OCI-LY3 (cell line): ENCODE data around the gene PIGL.

ENCODE experiments used
- H2AFZ ChIP-seq: fragments of 200-600, 300-600 bp; shearing (Covaris generic); 2 replicates; pipeline ENCODE4 v1.6.0; 2014; ENCODE audit warnings: antibody characterized with exemption, low read depth, low read length
- H3K27ac ChIP-seq: fragments of 200-600, 300-600 bp; sonication (generic); 2 replicates; pipeline ENCODE4 v1.5.1; 2014; ENCODE audit warnings: mild to moderate bottlenecking, low read length, moderate library complexity, mixed read lengths
- H3K27me3 ChIP-seq: fragments of 200-600, 300-600 bp; sonication (generic); 2 replicates; pipeline ENCODE4 v1.6.1; 2014; ENCODE audit warnings: low read depth, low read length, mixed read lengths
- H3K36me3 ChIP-seq: fragments of 200-600, 300-600 bp; sonication (generic); replicated peaks from 2 replicates; pipeline ENCODE3; 2014; ENCODE audit warnings: low read depth, low read length, mixed read lengths
- H3K4me1 ChIP-seq: fragments of 300-600, 200-600 bp; sonication (generic); 2 replicates; pipeline ENCODE4 v1.6.1; 2014; ENCODE audit warnings: low read length, mixed read lengths
- H3K4me2 ChIP-seq: fragments of 200-600, 300-600 bp; sonication (generic); 2 replicates; pipeline ENCODE4 v1.6.1; 2014; ENCODE audit warnings: low read length, mixed read lengths
- H3K4me3 ChIP-seq: fragments of 300-600, 200-600 bp; sonication (generic); 2 replicates; pipeline ENCODE4 v1.5.1; 2014; ENCODE audit warnings: antibody characterized with exemption, mild to moderate bottlenecking, low read length, moderate library complexity
- H3K79me2 ChIP-seq: fragments of 300-600, 200-600 bp; shearing (Covaris generic); 2 replicates; pipeline ENCODE4 v1.6.1; 2014; ENCODE audit warnings: mild to moderate bottlenecking, low read length, mixed read lengths
- H3K9ac ChIP-seq: fragments of 300-600, 200-600 bp; shearing (Covaris generic); 2 replicates; pipeline ENCODE4 v1.6.0; 2014; ENCODE audit warnings: mild to moderate bottlenecking, low read length, moderate library complexity
- H3K9me3 ChIP-seq: fragments of 200-600, 300-600 bp; shearing (Covaris generic); 2 replicates; pipeline ENCODE4 v1.6.1; 2014; ENCODE audit warnings: low read length, mixed read lengths; ENCODE audit not compliant: insufficient read depth
- H4K20me1 ChIP-seq: fragments of 200-600, 300-600 bp; sonication (generic); 2 replicates; pipeline ENCODE4 v1.6.1; 2016; ENCODE audit warnings: low read length, mixed read lengths; ENCODE audit not compliant: insufficient read depth
- CTCF ChIP-seq: fragments of 200-600, 300-600 bp; sonication (generic); IDR thresholded peaks from 2 replicates; pipeline ENCODE4 v1.5.1; 2014; ENCODE audit warnings: antibody characterized with exemption, low read length, low read depth
- EZH2phosphoT487 ChIP-seq: fragments of 200-600 bp; shearing (Covaris generic); IDR thresholded peaks from 2 replicates; pipeline ENCODE4 v1.6.1; 2018; ENCODE audit warnings: antibody characterized with exemption, mixed run types, low read depth

PIGL gene

GRCh38 chr17:16211590-16211989 is 5.4 kb upstream of the PIGL start:
- no peak overlapping the region for H3K9ac ChIP-seq

GRCh38 chr17:16212793-16213192 is 4.2 kb upstream of the PIGL start:
- Histone ChIP-seq H3K9me3 (no peaks in the 10 kb centered on the region), H3K36me3 (no peaks in the 10 kb centered on the region), H2AFZ (no peak overlapping the region), H3K27ac (no peak overlapping the region), H3K4me1 (peaks cover 12% of the 10 kb centered on the region; the same call in 1 of the 2 replicates), H3K4me2 (no peak overlapping the region), H3K27me3 (no peaks in the 10 kb centered on the region), H4K20me1 (peaks cover 21% of the 10 kb centered on the region; the same call in 1 of the 2 replicates), H3K9ac (no peak overlapping the region), H3K79me2 (peaks cover 90% of the 10 kb centered on the region), H3K4me3 (no peak overlapping the region)
- TF ChIP-seq EZH2phosphoT487 (no peak), CTCF (no peak)

More at GRCh38 chr17:16211590-16211989, 5.4 kb upstream of the PIGL start:
- Histone ChIP-seq H3K27ac (no peak overlapping the region), H3K27me3 (no peaks in the 10 kb centered on the region), H3K9me3 (no peaks in the 10 kb centered on the region), H3K4me1 (peaks cover 10% of the 10 kb centered on the region; the same call in 1 of the 2 replicates), H4K20me1 (peaks cover 21% of the 10 kb centered on the region; the same call in 1 of the 2 replicates), H3K4me2 (no peak overlapping the region), H3K79me2 (peaks cover 90% of the 10 kb centered on the region), H2AFZ (no peak overlapping the region), H3K4me3 (no peak overlapping the region), H3K36me3 (no peaks in the 10 kb centered on the region)
- no peak for TF ChIP-seq CTCF
- no peak for TF ChIP-seq EZH2phosphoT487

GRCh38 chr17:16214190-16215001 is 2.6 kb upstream of the PIGL start:
- Histone ChIP-seq H3K79me2 (peaks cover 91% of the 10 kb centered on the region), H3K4me3 (peak overlapping the region; percentile 97), H3K4me1 (peaks cover 17% of the 10 kb centered on the region; the same call in 1 of the 2 replicates), H2AFZ (no peak overlapping the region), H3K27me3 (no peaks in the 10 kb centered on the region), H3K9ac (peak overlapping the region; percentile 91), H3K9me3 (no peaks in the 10 kb centered on the region), H3K36me3 (no peaks in the 10 kb centered on the region), H3K27ac (peak overlapping the region; percentile 87), H4K20me1 (peaks cover 21% of the 10 kb centered on the region; the same call in 1 of the 2 replicates), H3K4me2 (peak overlapping the region; percentile 87)
- TF ChIP-seq CTCF (no peak), EZH2phosphoT487 (no peak)

- Histone ChIP-seq H2AFZ (no peak overlapping the region), H3K27ac (peak overlapping the region; percentile 87), H3K27me3 (no peaks in the 10 kb centered on the region)
Measured at GRCh38 chr17:16215002-16215272, 2.1 kb upstream of the PIGL start.

More at GRCh38 chr17:16215002-16215272, 2.1 kb upstream of the PIGL start:
- TF ChIP-seq CTCF (no peak), EZH2phosphoT487 (no peak)
- H3K4me3 ChIP-seq: peak overlapping the region; percentile 97
- peaks cover 21% of the 10 kb centered on the region; the same call in 1 of the 2 replicates for H4K20me1 ChIP-seq
- H3K36me3 ChIP-seq: no peaks in the 10 kb centered on the region
- H3K9me3 ChIP-seq: no peaks in the 10 kb centered on the region
- peaks cover 17% of the 10 kb centered on the region; the same call in 1 of the 2 replicates for H3K4me1 ChIP-seq
- H3K79me2 ChIP-seq: peaks cover 89% of the 10 kb centered on the region
- H3K9ac ChIP-seq: peak overlapping the region; percentile 91
- H3K4me2 ChIP-seq: peak overlapping the region; percentile 87
